ENCODE data around the gene CHM. TPM values are rescaled to one million over a fixed set of nuclear protein-coding genes. Genes with fewer than 3 reads are reported as not detected.
A peak's percentile ranks its signal among the peaks of the same experiment; 100 is the strongest.
"Not testable (repeated sequence)": the region's sequence is repeated elsewhere in the genome, so short reads cannot be mapped to it uniquely, and the experiment has no call there.

Gene CHM, protein sequence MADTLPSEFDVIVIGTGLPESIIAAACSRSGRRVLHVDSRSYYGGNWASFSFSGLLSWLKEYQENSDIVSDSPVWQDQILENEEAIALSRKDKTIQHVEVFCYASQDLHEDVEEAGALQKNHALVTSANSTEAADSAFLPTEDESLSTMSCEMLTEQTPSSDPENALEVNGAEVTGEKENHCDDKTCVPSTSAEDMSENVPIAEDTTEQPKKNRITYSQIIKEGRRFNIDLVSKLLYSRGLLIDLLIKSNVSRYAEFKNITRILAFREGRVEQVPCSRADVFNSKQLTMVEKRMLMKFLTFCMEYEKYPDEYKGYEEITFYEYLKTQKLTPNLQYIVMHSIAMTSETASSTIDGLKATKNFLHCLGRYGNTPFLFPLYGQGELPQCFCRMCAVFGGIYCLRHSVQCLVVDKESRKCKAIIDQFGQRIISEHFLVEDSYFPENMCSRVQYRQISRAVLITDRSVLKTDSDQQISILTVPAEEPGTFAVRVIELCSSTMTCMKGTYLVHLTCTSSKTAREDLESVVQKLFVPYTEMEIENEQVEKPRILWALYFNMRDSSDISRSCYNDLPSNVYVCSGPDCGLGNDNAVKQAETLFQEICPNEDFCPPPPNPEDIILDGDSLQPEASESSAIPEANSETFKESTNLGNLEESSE
- total RNA-seq (2014; rRNA removed; shearing (Covaris generic)) = 29.4 and 30.4 TPM in 2 replicates
- polyA plus RNA-seq (2015; cell fraction: cytosol; rRNA removed) = 18.4 and 25.4 TPM in 2 replicates
- polyA plus RNA-seq (2015; cell fraction: nucleus; rRNA removed) = 12.9 and 19.4 TPM in 2 replicates

DNA sequence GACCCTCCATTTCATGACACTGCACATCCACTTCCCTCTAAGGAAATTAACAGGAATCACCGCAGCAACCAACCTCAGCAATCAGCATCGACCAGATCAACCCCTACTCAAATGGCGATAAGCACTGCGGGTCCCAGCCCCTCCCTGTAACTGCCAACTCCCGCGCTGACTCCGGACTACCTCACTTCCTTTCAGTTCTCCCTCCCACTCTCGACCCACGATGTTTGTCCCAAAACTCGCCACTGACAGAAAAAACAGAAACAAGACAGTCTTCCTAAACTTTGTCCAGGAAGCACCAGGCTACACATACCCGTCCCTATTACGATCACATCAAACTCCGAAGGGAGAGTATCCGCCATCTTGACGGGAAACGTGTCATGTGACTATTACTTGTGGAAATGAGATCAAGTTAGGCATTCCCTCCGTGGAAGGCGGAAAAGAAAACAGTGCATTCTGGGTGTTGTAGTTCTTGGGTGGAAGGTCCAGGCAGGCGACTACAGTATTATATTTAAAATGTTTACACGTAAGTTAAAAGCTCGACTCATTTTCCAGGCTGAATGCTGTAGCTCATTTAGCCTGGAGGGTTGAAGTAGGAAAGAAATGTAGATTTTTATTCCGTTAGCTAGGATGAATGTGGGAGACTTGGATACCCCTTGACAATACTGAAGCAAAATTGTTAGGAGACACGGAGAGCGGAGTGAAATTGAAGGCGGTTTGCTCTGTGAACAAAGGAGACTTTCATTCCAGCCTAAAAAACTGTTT lies at the start of gene CHM:
CHM (minus strand) TSS at position 385 of the 762 bp plus-strand sequence; CDS start at position 359, 26 bp downstream.
- in situ Hi-C loops (cut with HindIII; ENCODE audit: low pct_unique_long_range_greater_than_20kb, low sequenced_read_pairs) = no loop called here
- DNase-seq (ENCODE audit: low read depth, low spot score) = peak; percentile 88

DNA sequence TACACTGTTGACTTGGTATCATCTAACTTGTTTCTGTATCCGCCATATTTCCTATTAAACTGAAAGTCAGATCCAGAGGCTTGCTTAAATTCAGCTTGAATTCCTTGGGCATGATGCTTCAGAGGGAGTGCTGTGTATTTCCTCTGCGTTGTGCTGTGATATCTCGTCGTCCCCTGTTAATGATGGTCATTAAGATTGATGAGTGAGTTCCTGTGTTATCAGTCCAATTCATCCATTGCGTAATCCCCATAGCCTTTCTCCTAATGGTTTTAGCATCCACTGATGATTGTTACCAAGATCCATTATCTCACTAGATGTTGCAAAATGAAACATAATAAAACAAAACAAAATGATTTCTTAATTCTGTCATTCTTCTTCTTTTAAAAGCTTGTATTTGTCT lies 31.3 kb upstream of the CHM start:
- in situ Hi-C loops (cut with HindIII; ENCODE audit: low pct_unique_long_range_greater_than_20kb, low sequenced_read_pairs) = no loop called here
- DNase-seq (ENCODE audit: low read depth, low spot score) = no peak

DNA sequence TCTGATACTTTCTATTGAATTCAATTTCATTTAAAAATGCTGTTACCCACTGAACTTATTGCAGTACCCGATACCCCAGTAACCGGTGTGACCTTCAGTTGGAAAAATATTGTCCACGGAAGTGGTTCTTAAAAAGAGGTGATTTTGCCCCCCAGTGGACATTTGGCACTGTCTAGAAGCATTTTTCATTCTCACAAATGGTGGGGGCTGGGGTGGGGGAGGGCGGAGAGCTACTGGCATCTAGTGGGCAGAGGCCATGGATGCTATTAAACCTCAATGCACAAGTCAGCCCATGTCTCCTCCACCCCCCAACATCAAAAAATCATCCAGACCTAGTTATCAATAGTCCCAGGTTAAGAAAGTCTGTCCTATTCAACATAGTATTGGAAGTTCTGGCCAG lies 19.6 kb upstream of the CHM start:
- DNase-seq (ENCODE audit: low read depth, low spot score) = peak; percentile 61
- in situ Hi-C loops (cut with HindIII; ENCODE audit: low pct_unique_long_range_greater_than_20kb, low sequenced_read_pairs) = no loop called here

DNA sequence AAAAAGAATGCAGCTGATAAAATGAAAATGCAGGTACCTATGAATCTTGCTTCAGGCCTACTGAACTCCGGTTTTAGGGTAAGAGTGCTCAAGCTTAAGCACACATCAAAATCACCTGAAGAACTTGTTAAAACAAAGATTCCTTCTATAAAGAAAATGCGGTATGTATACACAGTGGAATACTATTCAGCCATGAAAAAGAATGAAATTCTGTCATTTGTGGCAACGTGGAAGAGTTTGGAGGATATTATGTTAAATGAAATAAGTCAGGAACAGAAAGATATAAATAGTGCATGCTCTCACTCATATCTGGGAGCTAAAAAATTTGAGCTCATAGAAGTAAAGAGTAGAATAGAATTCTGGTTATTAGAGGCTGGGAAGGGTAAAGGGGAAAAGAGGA lies 14.0 kb upstream of the CHM start:
- in situ Hi-C loops (cut with HindIII; ENCODE audit: low pct_unique_long_range_greater_than_20kb, low sequenced_read_pairs) = no loop called here
- no peak for DNase-seq (ENCODE audit: low read depth, low spot score)

DNA sequence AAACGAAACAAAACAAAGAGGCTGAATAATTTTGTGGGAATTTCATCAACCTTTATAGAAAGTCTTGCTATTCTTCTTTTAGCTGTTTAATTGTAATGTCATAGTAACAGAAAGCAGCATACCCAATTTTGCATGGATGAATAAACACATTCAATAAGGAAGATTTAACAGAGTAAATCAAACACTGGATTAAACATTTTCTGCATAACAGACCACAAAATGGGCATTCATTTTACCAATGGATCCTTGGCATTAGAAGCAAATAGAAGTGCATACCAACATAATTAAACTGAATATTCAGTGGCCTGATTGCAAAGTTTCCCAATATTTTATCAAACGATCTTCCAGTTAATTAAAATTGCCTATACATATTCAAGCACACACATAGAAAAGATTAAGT lies 4.4 kb upstream of the CHM start:
- no peak for DNase-seq (ENCODE audit: low read depth, low spot score)
- in situ Hi-C loops (cut with HindIII; ENCODE audit: low pct_unique_long_range_greater_than_20kb, low sequenced_read_pairs) = no loop called here

DNA sequence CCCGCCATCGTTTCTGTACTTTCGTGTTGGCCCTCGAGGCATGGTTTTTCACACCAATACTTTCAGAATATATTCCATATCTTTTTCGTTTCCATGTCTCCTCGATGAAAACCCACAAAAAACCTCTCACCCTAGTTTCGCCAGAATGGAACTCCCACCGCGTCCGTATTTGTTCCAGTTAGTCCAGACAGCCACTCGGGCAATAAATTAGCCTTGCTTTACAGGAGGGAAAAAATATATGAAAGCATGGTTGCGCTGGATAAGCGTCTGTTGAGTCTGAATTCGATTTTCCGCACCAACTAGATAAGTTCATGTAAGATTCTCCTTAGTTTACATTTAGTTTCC lies 550 bp upstream of the CHM start:
- in situ Hi-C loops (cut with HindIII; ENCODE audit: low pct_unique_long_range_greater_than_20kb, low sequenced_read_pairs) = no loop called here
- no peak for DNase-seq (ENCODE audit: low read depth, low spot score)

DNA sequence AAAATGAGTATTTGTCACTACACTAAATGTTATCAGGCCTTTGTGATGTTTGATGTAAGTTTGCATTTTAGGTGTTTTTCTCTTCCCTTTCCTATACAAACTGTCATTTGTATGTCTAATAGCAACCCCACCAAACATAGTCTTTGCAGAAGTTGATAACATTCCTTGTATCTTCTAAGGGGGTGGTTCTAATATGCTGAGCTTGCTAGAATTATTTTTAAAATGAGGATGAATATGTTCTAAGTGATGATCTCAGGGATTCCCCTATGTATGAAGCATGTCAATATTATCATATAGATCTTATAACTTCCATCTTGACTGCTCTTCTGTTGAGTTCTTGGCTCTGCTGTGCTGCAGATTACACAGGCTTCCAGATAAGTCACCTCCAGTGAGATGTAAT lies 3.1 kb downstream of the CHM start:
- in situ Hi-C loops (cut with HindIII; ENCODE audit: low pct_unique_long_range_greater_than_20kb, low sequenced_read_pairs) = no loop called here
- DNase-seq (ENCODE audit: low read depth, low spot score) = no peak

DNA sequence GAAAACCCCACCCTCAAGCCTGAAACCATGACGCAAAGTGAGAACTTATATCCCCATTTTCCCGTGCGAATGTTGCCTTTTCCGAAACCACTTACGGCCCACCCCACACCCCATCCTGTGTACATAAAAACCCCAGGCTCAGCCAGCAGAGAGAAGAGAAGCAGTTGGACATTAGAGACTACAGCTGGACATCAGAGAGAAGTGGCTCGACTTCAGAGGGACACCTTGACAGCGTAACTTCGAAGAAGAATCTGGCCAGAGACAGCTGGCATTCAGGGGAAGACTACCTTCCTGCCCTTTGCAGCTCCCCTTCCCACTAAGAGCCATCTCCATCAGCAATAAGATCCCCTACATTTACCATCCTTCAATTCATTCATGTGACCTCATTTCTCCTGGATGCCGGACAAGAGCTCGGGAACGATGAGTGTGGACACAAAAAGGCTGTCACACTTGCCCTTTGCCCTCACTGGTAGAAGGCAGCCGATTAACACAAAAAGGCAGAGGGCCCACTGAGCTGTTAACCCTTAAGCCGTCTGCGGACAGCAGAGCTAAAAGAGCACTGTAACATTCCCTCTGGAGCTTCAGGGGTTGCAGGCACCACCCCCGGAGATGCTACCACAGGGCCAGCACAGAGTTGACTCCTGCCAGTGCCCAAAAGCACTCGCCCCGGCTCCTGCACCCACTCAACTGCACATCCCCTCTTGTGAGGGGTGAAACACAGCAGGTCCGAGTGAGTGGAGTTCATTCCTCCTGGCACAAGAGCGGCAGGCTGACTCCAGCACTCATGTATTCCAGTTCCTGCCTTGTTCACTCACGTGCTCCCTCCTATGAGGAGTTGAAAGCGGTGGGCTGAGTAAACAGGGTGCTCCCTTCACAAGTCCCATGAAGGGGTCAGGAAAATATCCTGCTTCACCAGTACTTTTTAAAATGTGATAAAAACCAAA lies 7.5 kb downstream of the CHM start:
- in situ Hi-C loops (cut with HindIII; ENCODE audit: low pct_unique_long_range_greater_than_20kb, low sequenced_read_pairs) = no loop called here
- DNase-seq (ENCODE audit: low read depth, low spot score) = no peak

DNA sequence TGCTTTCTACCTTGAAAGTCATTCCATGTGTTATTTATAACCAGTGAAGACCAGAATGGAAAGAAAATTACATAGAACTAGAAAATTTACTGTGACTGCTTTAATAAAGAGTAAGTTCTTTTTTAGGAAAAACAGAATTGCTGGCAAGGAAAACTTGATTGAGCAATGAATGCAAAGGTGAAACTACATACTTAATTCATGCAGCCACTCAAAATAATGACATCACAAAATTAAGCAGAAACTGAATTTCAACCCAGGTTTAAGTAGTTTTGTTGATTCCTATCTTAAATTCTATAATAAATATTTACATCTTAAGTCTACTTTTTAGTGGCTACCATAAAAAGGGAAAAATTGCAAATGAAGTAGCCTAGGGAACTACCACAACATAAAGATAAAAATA lies 14.0 kb downstream of the CHM start:
- in situ Hi-C loops (cut with HindIII; ENCODE audit: low pct_unique_long_range_greater_than_20kb, low sequenced_read_pairs) = no loop called here
- DNase-seq (ENCODE audit: low read depth, low spot score) = no peak

DNA sequence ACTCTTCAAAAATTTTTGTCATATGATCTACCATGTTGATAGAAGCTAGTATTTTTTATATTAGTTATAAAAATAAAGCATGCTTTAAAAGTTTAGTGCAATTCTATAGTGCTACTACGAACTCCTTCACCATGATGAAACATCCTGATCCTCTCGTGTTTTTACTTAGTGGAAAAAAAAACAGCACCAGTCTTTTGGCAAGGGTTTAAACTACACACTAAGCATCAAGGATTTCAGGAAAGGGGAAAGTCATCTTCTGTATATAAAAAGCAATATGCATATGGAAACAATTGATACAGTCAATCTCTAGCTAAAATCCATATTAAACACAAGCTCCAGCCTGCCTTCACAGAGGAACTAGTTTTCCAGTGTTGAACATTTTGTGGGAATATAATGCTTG lies 18.7 kb downstream of the CHM start:
- in situ Hi-C loops (cut with HindIII; ENCODE audit: low pct_unique_long_range_greater_than_20kb, low sequenced_read_pairs) = no loop called here
- DNase-seq (ENCODE audit: low read depth, low spot score) = no peak

DNA sequence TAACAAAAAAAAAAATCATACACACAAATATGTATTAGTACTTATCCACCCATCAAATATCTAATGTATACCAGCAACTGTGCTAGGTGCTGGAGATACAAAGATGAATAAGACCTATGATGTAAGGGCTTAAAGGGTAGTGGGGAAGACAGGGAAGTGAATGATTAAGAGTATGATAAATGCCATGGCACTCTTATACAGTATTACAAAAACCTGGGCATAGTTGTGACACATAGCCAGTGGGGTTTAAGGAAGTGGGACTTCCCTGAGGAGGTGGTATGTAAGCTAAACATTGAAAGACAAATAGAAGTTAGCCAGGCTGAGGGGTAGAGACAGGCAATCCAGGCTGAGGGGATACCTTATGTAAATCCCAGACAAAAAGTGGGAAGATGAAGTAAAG lies 23.5 kb downstream of the CHM start:
- in situ Hi-C loops (cut with HindIII; ENCODE audit: low pct_unique_long_range_greater_than_20kb, low sequenced_read_pairs) = no loop called here
- no peak for DNase-seq (ENCODE audit: low read depth, low spot score)

DNA sequence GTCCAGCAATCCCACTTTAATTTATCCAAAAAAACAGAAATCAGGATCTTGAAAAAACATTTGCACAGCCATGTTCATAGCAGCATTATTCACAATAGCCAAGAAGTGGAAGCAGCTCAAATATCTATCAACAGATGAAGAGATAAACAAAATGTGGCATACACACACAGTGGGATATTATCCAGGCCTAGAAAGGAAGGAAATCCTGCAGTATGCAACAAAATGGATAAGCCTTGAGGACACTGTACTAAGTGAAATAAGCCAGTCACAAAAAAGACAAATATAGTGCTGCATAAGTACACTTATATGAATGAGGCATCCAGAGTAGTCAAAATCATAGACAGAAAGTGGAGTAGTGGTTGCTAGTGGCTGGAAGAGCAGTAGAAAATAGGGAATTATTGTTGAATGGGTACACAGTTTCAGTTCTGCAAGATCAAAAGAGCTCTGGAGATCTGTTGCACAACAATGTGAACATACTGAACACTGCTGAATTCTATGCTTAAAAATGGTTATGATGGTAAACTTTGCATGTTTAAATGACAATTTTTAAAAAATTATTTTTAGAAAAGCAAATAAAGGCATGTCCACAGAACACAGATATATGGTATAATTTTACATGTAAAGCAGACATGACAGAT lies 25.6 kb downstream of the CHM start:
- no peak for DNase-seq (ENCODE audit: low read depth, low spot score)
- in situ Hi-C loops (cut with HindIII; ENCODE audit: low pct_unique_long_range_greater_than_20kb, low sequenced_read_pairs) = no loop called here

DNA sequence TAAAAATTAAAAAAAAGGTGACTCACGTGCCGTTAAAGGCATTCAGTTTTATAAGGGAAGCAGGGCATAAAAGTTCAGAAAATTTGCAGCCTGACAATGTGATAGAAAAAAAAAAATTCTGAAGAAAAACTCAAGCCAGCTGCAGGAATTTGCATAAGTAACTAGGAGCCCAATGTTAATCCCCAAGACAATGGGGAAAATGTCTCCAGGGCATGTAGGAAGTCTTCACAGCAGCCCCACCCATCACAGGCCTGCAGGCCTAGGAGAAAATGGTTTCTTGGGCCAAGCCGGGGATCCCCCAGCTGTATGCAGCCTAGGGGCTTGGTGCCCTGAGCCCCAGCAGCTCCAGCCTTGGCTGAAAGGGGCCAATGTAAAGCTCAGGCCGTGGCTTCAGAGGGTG lies 31.2 kb downstream of the CHM start:
- no peak for DNase-seq (ENCODE audit: low read depth, low spot score)
- in situ Hi-C loops (cut with HindIII; ENCODE audit: low pct_unique_long_range_greater_than_20kb, low sequenced_read_pairs) = no loop called here

DNA sequence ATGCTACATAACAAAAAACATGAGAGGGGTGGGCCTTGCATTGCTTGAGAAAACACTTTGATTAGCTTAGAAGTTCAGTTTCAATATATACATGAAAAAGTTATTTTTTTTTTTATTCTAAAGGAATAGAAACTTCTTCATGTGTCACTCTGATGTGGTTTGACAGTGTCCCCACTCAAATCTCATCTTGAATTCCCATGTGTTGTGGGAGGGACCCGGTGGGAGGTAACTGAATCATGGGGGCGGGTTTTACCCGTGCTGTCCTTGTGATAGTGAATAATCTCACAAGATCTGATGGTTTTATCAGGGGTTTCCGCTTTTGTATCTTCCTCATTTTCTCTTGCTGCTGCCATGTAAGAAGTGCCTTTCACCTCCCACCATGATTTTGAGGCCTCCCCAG lies 32.4 kb downstream of the CHM start:
- in situ Hi-C loops (cut with HindIII; ENCODE audit: low pct_unique_long_range_greater_than_20kb, low sequenced_read_pairs); DNase-seq (ENCODE audit: low read depth, low spot score): not testable (repeated sequence)

DNA sequence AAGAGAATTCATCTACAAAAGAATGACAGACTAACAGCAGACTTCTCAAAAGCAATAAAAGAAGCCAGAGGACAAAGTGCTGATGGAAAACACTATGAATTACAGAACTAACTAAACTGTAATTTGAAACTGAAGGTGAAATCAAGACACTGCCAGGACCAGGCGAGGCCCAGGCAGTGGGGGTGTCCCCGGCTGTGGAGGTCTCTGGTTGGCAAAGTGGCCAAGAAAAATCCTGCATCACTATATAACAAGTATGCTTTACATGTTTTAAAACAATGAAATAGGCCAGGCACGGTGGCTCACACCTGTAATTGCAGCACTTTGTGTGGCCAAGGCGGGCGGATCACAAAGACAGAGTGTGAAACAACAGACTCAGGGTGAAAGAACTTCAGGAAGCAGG lies 32.9 kb downstream of the CHM start:
- no peak for DNase-seq (ENCODE audit: low read depth, low spot score)
- in situ Hi-C loops (cut with HindIII; ENCODE audit: low pct_unique_long_range_greater_than_20kb, low sequenced_read_pairs) = no loop called here

DNA sequence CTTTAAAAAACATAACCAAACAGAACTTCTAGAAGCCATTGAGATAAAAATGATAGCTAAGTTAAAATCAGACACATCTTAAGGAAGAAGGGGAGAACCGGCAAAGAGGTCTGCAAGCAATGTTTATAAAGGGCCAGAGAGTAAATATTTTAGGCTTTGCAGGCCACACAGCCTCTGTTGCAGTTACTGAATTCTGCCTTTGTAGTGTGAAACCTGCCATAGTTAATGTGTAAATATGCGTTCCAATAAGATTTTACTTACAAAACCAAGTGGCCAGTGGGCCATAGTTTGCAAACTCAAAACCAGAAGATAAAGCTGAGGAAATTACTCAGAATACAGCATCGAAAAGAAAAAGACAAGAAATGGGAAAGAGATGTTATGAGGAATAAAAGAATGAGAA lies 33.6 kb downstream of the CHM start:
- DNase-seq (ENCODE audit: low read depth, low spot score) = no peak
- in situ Hi-C loops (cut with HindIII; ENCODE audit: low pct_unique_long_range_greater_than_20kb, low sequenced_read_pairs) = no loop called here

DNA sequence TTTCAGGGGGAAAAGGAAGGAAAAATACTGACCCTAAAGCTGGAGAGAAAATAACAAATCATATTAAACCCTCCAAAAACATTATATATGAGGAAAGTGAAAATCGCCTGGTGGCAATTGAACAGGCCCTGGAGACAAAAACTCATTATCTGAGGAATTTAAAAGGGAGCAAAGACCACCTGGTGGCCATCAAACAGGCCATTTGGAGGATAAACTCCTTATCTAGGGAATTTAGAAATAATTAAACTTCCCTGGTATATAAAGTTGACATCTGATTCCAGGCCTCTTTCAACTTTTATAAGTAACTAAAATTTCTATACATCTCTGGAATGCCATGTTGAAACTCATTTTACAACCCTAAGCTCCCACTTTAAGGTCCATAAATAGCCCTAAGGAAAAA lies 35.2 kb downstream of the CHM start:
- no peak for DNase-seq (ENCODE audit: low read depth, low spot score)
- in situ Hi-C loops (cut with HindIII; ENCODE audit: low pct_unique_long_range_greater_than_20kb, low sequenced_read_pairs) = no loop called here
